HCT116 (cell line): ENCODE measurements around the gene EPHB4. TPM values are rescaled to one million over a fixed set of nuclear protein-coding genes. Genes with fewer than 3 reads are reported as not detected.

Source experiments
- ATAC-seq: fragments of 200-7000 bp; cut with Tn5 transposase; 2 replicates; pipeline ENCODE4 v1.9.1; 2020; ENCODE audit warnings: mild to moderate bottlenecking, moderate library complexity
- BruUV-seq: library from RNA; stranded (reverse); fragments of 400-500 nt; replicated peaks from 2 replicates; lab custom pipeline; 2021; lab: Mats Ljungman, UMichigan
- CTCF ChIA-PET: fragments of 300-600 bp; sonication (Branson Sonifier 250); formaldehyde crosslinking; loops from one replicate; lab custom pipeline; 2021; ENCODE audit warnings: antibody characterized with exemption; lab: Charles Lee
- POLR2A ChIA-PET: fragments of 300-600, 350-600 bp; sonication (Branson Sonifier 250); formaldehyde crosslinking; loops from one replicate; lab custom pipeline; 2021; ENCODE audit warnings: antibody characterized with exemption; lab: Charles Lee
- RAD21 ChIA-PET, 2 experiments: fragments of 300-600 bp; sonication (Branson Sonifier 250); formaldehyde crosslinking; loops; one replicate each; lab custom pipeline; 2023; ENCODE audit warnings: low total read pairs in 2 of 2; ENCODE audit not compliant: uncharacterized antibody in 2 of 2, unreplicated experiment in 2 of 2, low non-redundant PET in 1 of 2; lab: Charles Lee
- DNase-seq: peaks from one replicate; pipeline ENCODE4 v3.0.0-alpha.2; 2010; ENCODE audit warnings: low read depth, low spot score
- H2AFZ ChIP-seq: fragments of 200-600 bp; shearing (Covaris generic), sonication (generic); 2 replicates; pipeline ENCODE4 v1.6.1; 2017; ENCODE audit warnings: low read depth, mixed run types, mixed read lengths, antibody characterized with exemption, low read length; ENCODE audit not compliant: poor library complexity, severe bottlenecking
- H3K27ac ChIP-seq: 2 replicates; pipeline ENCODE4 v1.5.1; 2012; ENCODE audit warnings: low read depth, low read length
- H3K27me3 ChIP-seq: fragments of 200-600 bp; sonication (generic); 2 replicates; pipeline ENCODE4 v1.6.1; 2016; ENCODE audit warnings: mixed run types, low read length, mixed read lengths; ENCODE audit not compliant: insufficient read depth
- H3K36me3 ChIP-seq, 2 experiments: fragments of 200-500 bp in 1 of 2; fragments of 200-600 bp in 1 of 2; sonication (Bioruptor generic) in 1 of 2; sonication (generic) in 1 of 2; 2 replicates each; pipeline versions ENCODE4 v1.5.1 to v1.6.1; 2014 to 2016; ENCODE audit warnings: low read length in 2 of 2, inconsistent platforms in 1 of 2, mixed read lengths in 1 of 2, mixed run types in 1 of 2; ENCODE audit not compliant: insufficient read depth in 2 of 2, control insufficient read depth in 1 of 2
- H3K4me1 ChIP-seq, 2 experiments: fragments of 200-600 bp in 1 of 2; sonication (generic) in 1 of 2; 2 replicates each; pipeline versions ENCODE4 v1.5.1 to v1.6.1; 2012 to 2017; ENCODE audit warnings: low read length in 2 of 2, inconsistent platforms in 1 of 2, mild to moderate bottlenecking in 1 of 2, mixed read lengths in 1 of 2, mixed run types in 1 of 2, moderate library complexity in 1 of 2; ENCODE audit not compliant: insufficient read depth in 2 of 2, control insufficient read depth in 1 of 2
- H3K4me2 ChIP-seq: fragments of 200-600 bp; sonication (generic); 2 replicates; pipeline ENCODE4 v1.6.1; 2017; ENCODE audit warnings: mixed run types, low read length, mixed read lengths
- H3K4me3 ChIP-seq, 2 experiments: fragments of 200-600 bp in 1 of 2; sonication (generic) in 1 of 2; replicated peaks in 1 of 2; 2 replicates each; pipeline ENCODE4 v1.5.1; 2011 to 2016; ENCODE audit warnings: low read length in 2 of 2, control low read depth in 1 of 2, low read depth in 1 of 2, mild to moderate bottlenecking in 1 of 2, mixed read lengths in 1 of 2, mixed run types in 1 of 2
- H3K79me2 ChIP-seq: fragments of 200-600 bp; sonication (generic); 2 replicates; pipeline ENCODE4 v1.6.1; 2017; ENCODE audit warnings: mild to moderate bottlenecking, mixed run types, low read length, moderate library complexity, mixed read lengths; ENCODE audit not compliant: insufficient read depth
- H3K9ac ChIP-seq: fragments of 200-600 bp; sonication (generic); 2 replicates; pipeline ENCODE4 v1.6.1; 2016; ENCODE audit warnings: low read length, mixed read lengths
- H3K9me2 ChIP-seq: fragments of 200-600 bp; sonication (generic), shearing (Covaris generic); 2 replicates; pipeline ENCODE4 v1.6.1; 2017; ENCODE audit warnings: mixed run types, mild to moderate bottlenecking, moderate library complexity; ENCODE audit not compliant: insufficient read depth
- H3K9me3 ChIP-seq, 2 experiments: fragments of 200-500 bp in 1 of 2; fragments of 200-600 bp in 1 of 2; sonication (Bioruptor generic) in 1 of 2; sonication (generic) in 1 of 2; 2 replicates each; pipeline ENCODE4 v1.6.1; 2014 to 2017; ENCODE audit warnings: low read length in 2 of 2, mixed read lengths in 2 of 2, inconsistent platforms in 1 of 2, low read depth in 1 of 2, mild to moderate bottlenecking in 1 of 2, mixed run types in 1 of 2, moderate library complexity in 1 of 2; ENCODE audit not compliant: control insufficient read depth in 1 of 2, insufficient read depth in 1 of 2
- H4K20me1 ChIP-seq: fragments of 200-600 bp; sonication (generic), shearing (Covaris generic); 2 replicates; pipeline ENCODE4 v1.6.1; 2017; ENCODE audit warnings: mixed run types, mild to moderate bottlenecking, moderate library complexity; ENCODE audit not compliant: insufficient read depth
- CBX3 ChIP-seq: IDR thresholded peaks from 2 replicates; pipeline ENCODE4 v1.6.1; 2012; ENCODE audit warnings: low read depth
- CEBPB ChIP-seq: IDR thresholded peaks from 2 replicates; pipeline ENCODE4 v1.6.1; 2012; ENCODE audit warnings: low read depth
- CTCF ChIP-seq, 3 experiments: fragments of 200-600 bp in 1 of 3; sonication (generic) in 1 of 3; IDR thresholded peaks in 2 of 3; conservative IDR thresholded peaks in 1 of 3; 2 replicates each; pipeline ENCODE4 v1.5.1; 2012 to 2017; ENCODE audit warnings: low read depth in 2 of 3, low read length in 2 of 3, antibody characterized with exemption in 1 of 3, borderline replicate concordance in 1 of 3, control low read depth in 1 of 3, mild to moderate bottlenecking in 1 of 3, mixed read lengths in 1 of 3, mixed run types in 1 of 3, moderate library complexity in 1 of 3; ENCODE audit not compliant: insufficient read depth in 1 of 3
- EZH2 ChIP-seq: fragments of 200-600 bp; sonication (generic); IDR thresholded peaks from 2 replicates; pipeline ENCODE4 v1.6.1; 2017; ENCODE audit warnings: antibody characterized with exemption, mixed run types
- EZH2phosphoT487 ChIP-seq: fragments of 200-600 bp; IDR thresholded peaks from 2 replicates; pipeline ENCODE4 v1.6.1; 2018; ENCODE audit warnings: antibody characterized with exemption, borderline replicate concordance
- FOSL1 ChIP-seq: IDR thresholded peaks from 2 replicates; pipeline ENCODE4 v1.6.1; 2012; ENCODE audit warnings: low read depth
- JUND ChIP-seq: IDR thresholded peaks from 2 replicates; pipeline ENCODE4 v1.6.1; 2012
- POLR2AphosphoS5 ChIP-seq: IDR thresholded peaks from 2 replicates; pipeline ENCODE4 v1.6.1; 2011; ENCODE audit warnings: mild to moderate bottlenecking, low read depth, low read length, moderate library complexity
- RAD21 ChIP-seq: IDR thresholded peaks from 2 replicates; pipeline ENCODE4 v1.6.1; 2012; ENCODE audit warnings: low read depth, mild to moderate bottlenecking
- SP1 ChIP-seq: IDR thresholded peaks from 2 replicates; pipeline ENCODE4 v1.6.1; 2012; ENCODE audit warnings: low read depth
- SRF ChIP-seq: IDR thresholded peaks from 2 replicates; pipeline ENCODE4 v1.6.1; 2012; ENCODE audit warnings: low read depth
- ZFX ChIP-seq: fragments of 450-650 bp; IDR thresholded peaks from 2 replicates; pipeline ENCODE4 v1.6.1; 2017
- ZNF274 ChIP-seq: fragments of 200-500 bp; sonication (Bioruptor generic); IDR thresholded peaks from 2 replicates; pipeline ENCODE4 v1.6.1; 2014; ENCODE audit warnings: mild to moderate bottlenecking, low read depth, low read length, inconsistent platforms
- intact Hi-C: fragments of 100-400 bp; cut with micrococcal nuclease; formaldehyde crosslinking; loops from 2 replicates; pipeline ENCODE4 v1.10.0; 2022
- total RNA-seq: library from RNA; stranded (reverse); gene quantifications from one replicate; pipeline ENCODE4 v1.2.1, GENCODE V29; 2021; ENCODE audit not compliant: unreplicated experiment
- TF ChIP-seq, protein P1 (sequence below): IDR thresholded peaks from 2 replicates; pipeline ENCODE4 v1.6.1; 2011; ENCODE audit warnings: mild to moderate bottlenecking, low read length, moderate library complexity; ENCODE audit not compliant: insufficient replicate concordance; ENCODE audit errors: extremely low read depth
- TF ChIP-seq, protein P2 (sequence below): IDR thresholded peaks from 2 replicates; pipeline ENCODE4 v1.6.1; 2012; ENCODE audit warnings: low read depth

EPHB4 gene
- total RNA-seq, 1 experiment from 2014 or later = 61.1 TPM

DNA sequence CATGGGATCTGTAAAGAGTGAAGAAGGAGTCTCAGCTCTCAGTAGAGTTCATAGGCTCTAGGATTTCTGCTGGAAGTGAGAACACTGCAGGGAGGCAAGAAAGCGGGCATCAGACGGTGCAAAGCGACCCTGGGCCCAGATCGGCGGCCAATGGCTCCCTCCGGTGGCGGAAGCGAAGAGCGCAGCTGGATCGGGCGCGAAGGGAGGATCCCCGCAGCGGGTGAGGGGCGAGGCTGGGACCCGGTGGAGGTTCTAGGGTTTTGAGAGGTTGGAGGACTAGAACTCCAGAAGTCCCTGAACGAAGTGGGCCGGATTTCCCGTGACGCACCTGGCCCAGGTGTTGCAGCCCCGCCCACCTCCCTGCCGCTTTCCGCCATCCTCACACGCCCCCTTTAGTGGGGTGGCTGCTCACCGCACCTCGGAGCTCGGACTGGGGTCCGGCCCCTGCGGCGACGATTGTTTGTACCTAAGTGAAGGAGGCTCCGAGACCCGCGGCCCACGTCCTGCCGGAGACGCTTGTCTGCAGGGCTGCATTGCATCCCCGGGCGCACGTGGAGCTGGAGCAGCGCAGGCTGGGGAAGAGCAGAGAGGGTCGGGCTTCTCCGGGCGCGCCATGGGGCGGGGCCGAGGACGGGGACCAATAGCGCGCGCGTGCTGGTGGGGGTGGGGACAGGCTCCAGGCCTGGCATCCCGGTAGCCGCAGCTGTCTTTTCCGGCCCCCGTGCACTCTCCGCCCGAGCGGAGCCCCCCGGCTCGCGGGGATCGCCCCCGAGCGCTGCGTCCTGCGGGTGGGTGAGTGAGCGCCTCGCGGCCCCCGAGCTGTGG is 24.9 kb upstream of the EPHB4 start, which contains the start of gene SLC12A9 (continued):
- TF ChIP-seq, protein P1, sequence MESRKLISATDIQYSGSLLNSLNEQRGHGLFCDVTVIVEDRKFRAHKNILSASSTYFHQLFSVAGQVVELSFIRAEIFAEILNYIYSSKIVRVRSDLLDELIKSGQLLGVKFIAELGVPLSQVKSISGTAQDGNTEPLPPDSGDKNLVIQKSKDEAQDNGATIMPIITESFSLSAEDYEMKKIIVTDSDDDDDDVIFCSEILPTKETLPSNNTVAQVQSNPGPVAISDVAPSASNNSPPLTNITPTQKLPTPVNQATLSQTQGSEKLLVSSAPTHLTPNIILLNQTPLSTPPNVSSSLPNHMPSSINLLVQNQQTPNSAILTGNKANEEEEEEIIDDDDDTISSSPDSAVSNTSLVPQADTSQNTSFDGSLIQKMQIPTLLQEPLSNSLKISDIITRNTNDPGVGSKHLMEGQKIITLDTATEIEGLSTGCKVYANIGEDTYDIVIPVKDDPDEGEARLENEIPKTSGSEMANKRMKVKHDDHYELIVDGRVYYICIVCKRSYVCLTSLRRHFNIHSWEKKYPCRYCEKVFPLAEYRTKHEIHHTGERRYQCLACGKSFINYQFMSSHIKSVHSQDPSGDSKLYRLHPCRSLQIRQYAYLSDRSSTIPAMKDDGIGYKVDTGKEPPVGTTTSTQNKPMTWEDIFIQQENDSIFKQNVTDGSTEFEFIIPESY = no peak
- no peak for TF ChIP-seq CBX3
- TF ChIP-seq FOSL1 = no peak

DNA sequence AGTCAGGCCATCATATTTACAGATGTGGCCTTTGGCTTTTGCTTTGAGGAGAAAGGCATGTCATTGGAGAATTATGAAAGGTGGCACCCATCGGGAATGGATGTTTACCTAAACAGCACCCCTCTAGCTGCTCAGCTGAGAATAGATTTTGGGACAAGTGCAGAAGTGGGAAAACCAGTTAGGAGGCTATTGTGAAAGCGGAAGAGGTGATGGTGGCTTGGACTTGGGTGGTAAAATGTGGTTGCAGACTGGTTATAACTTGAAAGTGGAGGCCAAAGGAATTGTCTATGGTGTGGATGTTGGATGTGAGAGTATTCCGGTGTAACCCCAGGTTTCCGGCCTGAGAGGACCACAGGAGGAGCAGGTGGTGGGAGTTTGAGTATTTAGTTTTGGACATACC is 20.0 kb upstream of the EPHB4 start:
- ChIA-PET CTCF (no interaction called here), RAD21 (no interaction called here), POLR2A (no interaction called here)
- no TSS peak for BruUV-seq
- no peaks in the 10 kb centered on the region for H3K9me2 ChIP-seq
- H2AFZ ChIP-seq = no peak overlapping the region
- H4K20me1 ChIP-seq = no peaks in the 10 kb centered on the region
- intact Hi-C loops = no loop called here
- DNase-seq (no peak), ATAC-seq (no peak)
- no peak overlapping the region for H3K4me3 ChIP-seq
- TF ChIP-seq FOSL1 (no peak), EZH2 (no peak), RAD21 (no peak), CBX3 (no peak), SRF (no peak), CTCF (IDR thresholded peaks at IDR 0.05 in 2 of 3, conservative IDR thresholded peaks at IDR 0.05 in 1 of 3; ENCODE audit: borderline replicate concordance in 1 of 3, insufficient read depth in 1 of 3, low read depth in 2 of 3, low read length in 2 of 3) (no peak), CEBPB (no peak), POLR2AphosphoS5 (no peak), ZFX (no peak), SP1 (no peak), JUND (no peak), EZH2phosphoT487 (no peak), ZNF274 (no peak)
- TF ChIP-seq, protein P2, sequence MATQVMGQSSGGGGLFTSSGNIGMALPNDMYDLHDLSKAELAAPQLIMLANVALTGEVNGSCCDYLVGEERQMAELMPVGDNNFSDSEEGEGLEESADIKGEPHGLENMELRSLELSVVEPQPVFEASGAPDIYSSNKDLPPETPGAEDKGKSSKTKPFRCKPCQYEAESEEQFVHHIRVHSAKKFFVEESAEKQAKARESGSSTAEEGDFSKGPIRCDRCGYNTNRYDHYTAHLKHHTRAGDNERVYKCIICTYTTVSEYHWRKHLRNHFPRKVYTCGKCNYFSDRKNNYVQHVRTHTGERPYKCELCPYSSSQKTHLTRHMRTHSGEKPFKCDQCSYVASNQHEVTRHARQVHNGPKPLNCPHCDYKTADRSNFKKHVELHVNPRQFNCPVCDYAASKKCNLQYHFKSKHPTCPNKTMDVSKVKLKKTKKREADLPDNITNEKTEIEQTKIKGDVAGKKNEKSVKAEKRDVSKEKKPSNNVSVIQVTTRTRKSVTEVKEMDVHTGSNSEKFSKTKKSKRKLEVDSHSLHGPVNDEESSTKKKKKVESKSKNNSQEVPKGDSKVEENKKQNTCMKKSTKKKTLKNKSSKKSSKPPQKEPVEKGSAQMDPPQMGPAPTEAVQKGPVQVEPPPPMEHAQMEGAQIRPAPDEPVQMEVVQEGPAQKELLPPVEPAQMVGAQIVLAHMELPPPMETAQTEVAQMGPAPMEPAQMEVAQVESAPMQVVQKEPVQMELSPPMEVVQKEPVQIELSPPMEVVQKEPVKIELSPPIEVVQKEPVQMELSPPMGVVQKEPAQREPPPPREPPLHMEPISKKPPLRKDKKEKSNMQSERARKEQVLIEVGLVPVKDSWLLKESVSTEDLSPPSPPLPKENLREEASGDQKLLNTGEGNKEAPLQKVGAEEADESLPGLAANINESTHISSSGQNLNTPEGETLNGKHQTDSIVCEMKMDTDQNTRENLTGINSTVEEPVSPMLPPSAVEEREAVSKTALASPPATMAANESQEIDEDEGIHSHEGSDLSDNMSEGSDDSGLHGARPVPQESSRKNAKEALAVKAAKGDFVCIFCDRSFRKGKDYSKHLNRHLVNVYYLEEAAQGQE = no peak
- H3K79me2 ChIP-seq = no peaks in the 10 kb centered on the region
- no peak overlapping the region for H3K4me2 ChIP-seq
- H3K27me3 ChIP-seq = no peaks in the 10 kb centered on the region
- H3K9ac ChIP-seq = no peak overlapping the region
- H3K27ac ChIP-seq = no peak overlapping the region
- no peaks in the 10 kb centered on the region for H3K9me3 ChIP-seq
- peaks cover 6 to 9% of the 10 kb centered on the region in 2 experiments; a peak in 3 of 4 replicates for H3K4me1 ChIP-seq
- no peaks in the 10 kb centered on the region for H3K36me3 ChIP-seq
